Activated naive CD4-positive, alpha-beta T cell treated with anti-CD3 and anti-CD28 coated beads, Interleukin-2, amount 50 U/mL, for 72 hours (primary cell): Measurements from ENCODE around the gene KLK4. TPM values are rescaled to one million over a fixed set of nuclear protein-coding genes. Genes with fewer than 3 reads are reported as not detected.
A peak's percentile ranks its signal among the peaks of the same experiment; 100 is the strongest.
"Not testable (repeated sequence)": the region's sequence is repeated elsewhere in the genome, so short reads cannot be mapped to it uniquely, and the experiment has no call there.

Source experiments
- ATAC-seq, 2 donors: fragments of 150-1000 bp; cut with Tn5 transposase; 2 replicates each; pipeline ENCODE4 v1.10.0; 2021; ENCODE audit warnings: mild to moderate bottlenecking in 2 of 2, moderate library complexity in 2 of 2
- DNase-seq, 2 donors: peaks; one replicate each; pipeline ENCODE4 v3.0.0; 2021 to 2022; ENCODE audit warnings: low spot score in 2 of 2
- H3K27ac Mint-ChIP-seq, 2 donors: one replicate each; pipeline ENCODE4 v1.8.0; 2022; ENCODE audit warnings: mild to moderate bottlenecking in 2 of 2, mixed read lengths in 2 of 2
- H3K36me3 Mint-ChIP-seq, 2 donors: one replicate each; pipeline ENCODE4 v1.8.0; 2022; ENCODE audit warnings: mixed read lengths in 2 of 2
- H3K9me3 Mint-ChIP-seq, 2 donors: one replicate each; pipeline ENCODE4 v1.8.0; 2022; ENCODE audit warnings: mixed read lengths in 2 of 2
- total RNA-seq, 2 donors: library from RNA; stranded (reverse); gene quantifications; one replicate each; pipeline ENCODE4 v1.2.3, GENCODE V29; 2022

The KLK4 gene
- total RNA-seq, 2 donors from 2014 or later, result not detected

- peak overlapping the region in 1 of 2 donors; percentile 77 for H3K27ac Mint-ChIP-seq
- DNase-seq (peak; percentile 11 to 57), ATAC-seq (peak; percentile 96 to 99)
- H3K36me3 Mint-ChIP-seq, result peaks cover 0 to 4% of the 10 kb centered on the region in 2 donors
- H3K9me3 Mint-ChIP-seq, result peaks cover 0 to 3% of the 10 kb centered on the region in 2 donors
Observed at GRCh38 chr19:50896591-50897190, 14.5 kb downstream of the KLK4 start.

- H3K27ac Mint-ChIP-seq, result peak overlapping the region in 1 of 2 donors; percentile 77
- DNase-seq, H3K9me3 Mint-ChIP-seq, H3K36me3 Mint-ChIP-seq: not testable (repeated sequence)
- peak in 1 of 2 donors; percentile 6 for ATAC-seq
Observed at GRCh38 chr19:50896089-50896590, 15.1 kb downstream of the KLK4 start.

- ATAC-seq, result no peak
- H3K36me3 Mint-ChIP-seq, result peaks cover 0 to 4% of the 10 kb centered on the region in 2 donors
Observed at GRCh38 chr19:50894478-50895356, 16.5 kb downstream of the KLK4 start.

GRCh38 chr19:50893047-50893736 is 18.0 kb downstream of the KLK4 start:
- no peak overlapping the region for H3K27ac Mint-ChIP-seq
- ATAC-seq (no peak), DNase-seq (no peak)
- peaks cover 0 to 4% of the 10 kb centered on the region in 2 donors for H3K36me3 Mint-ChIP-seq
- peaks cover 0 to 3% of the 10 kb centered on the region in 2 donors for H3K9me3 Mint-ChIP-seq

More at GRCh38 chr19:50894478-50895356, 16.5 kb downstream of the KLK4 start:
- DNase-seq, result no peak
- Mint-ChIP-seq H3K9me3 (peaks cover 0 to 3% of the 10 kb centered on the region in 2 donors), H3K27ac (no peak overlapping the region)

GRCh38 chr19:50891253-50891625 is 20.0 kb downstream of the KLK4 start:
- ATAC-seq (no peak), DNase-seq (no peak)
- Mint-ChIP-seq H3K36me3 (peaks cover 0 to 4% of the 10 kb centered on the region in 2 donors), H3K27ac (no peak overlapping the region), H3K9me3 (peaks cover 0 to 3% of the 10 kb centered on the region in 2 donors)

GRCh38 chr19:50890422-50891252 is 20.6 kb downstream of the KLK4 start:
- ATAC-seq (peak; percentile 33 to 61), DNase-seq (no peak)
- Mint-ChIP-seq H3K27ac (no peak overlapping the region), H3K36me3 (peaks cover 0 to 4% of the 10 kb centered on the region in 2 donors), H3K9me3 (peaks cover 0 to 3% of the 10 kb centered on the region in 2 donors)

- no peak for ATAC-seq
- peaks cover 0 to 3% of the 10 kb centered on the region in 2 donors for H3K9me3 Mint-ChIP-seq
- no peak overlapping the region for H3K27ac Mint-ChIP-seq
- no peaks in the 10 kb centered on the region for H3K36me3 Mint-ChIP-seq
- no peak for DNase-seq
Observed at GRCh38 chr19:50889638-50890037, 21.6 kb downstream of the KLK4 start.

GRCh38 chr19:50882188-50882587 is 29.0 kb downstream of the KLK4 start:
- DNase-seq, result no peak
- no peak overlapping the region for H3K27ac Mint-ChIP-seq
- H3K9me3 Mint-ChIP-seq, result no peaks in the 10 kb centered on the region
- no peak for ATAC-seq
- no peaks in the 10 kb centered on the region for H3K36me3 Mint-ChIP-seq

GRCh38 chr19:50880241-50880640 is 31.0 kb downstream of the KLK4 start:
- no peak for DNase-seq
- H3K27ac Mint-ChIP-seq, result no peak overlapping the region
- H3K9me3 Mint-ChIP-seq, result no peaks in the 10 kb centered on the region
- no peaks in the 10 kb centered on the region for H3K36me3 Mint-ChIP-seq
- no peak for ATAC-seq

GRCh38 chr19:50878851-50879250 is 32.3 kb downstream of the KLK4 start:
- DNase-seq (no peak), ATAC-seq (no peak)
- Mint-ChIP-seq H3K9me3 (no peaks in the 10 kb centered on the region), H3K36me3 (no peaks in the 10 kb centered on the region), H3K27ac (no peak overlapping the region)

- Mint-ChIP-seq H3K27ac (no peak overlapping the region), H3K9me3 (no peaks in the 10 kb centered on the region), H3K36me3 (no peaks in the 10 kb centered on the region)
- DNase-seq (no peak), ATAC-seq (no peak)
Observed at GRCh38 chr19:50877338-50877737, 33.9 kb downstream of the KLK4 start.

- Mint-ChIP-seq H3K9me3 (no peaks in the 10 kb centered on the region), H3K36me3 (no peaks in the 10 kb centered on the region), H3K27ac (no peak overlapping the region)
- ATAC-seq (no peak), DNase-seq (no peak)
Observed at GRCh38 chr19:50876456-50876855, 34.7 kb downstream of the KLK4 start.

GRCh38 chr19:50875795-50876422 is 35.3 kb downstream of the KLK4 start:
- Mint-ChIP-seq H3K27ac (no peak overlapping the region), H3K36me3 (no peaks in the 10 kb centered on the region), H3K9me3 (no peaks in the 10 kb centered on the region)
- no peak for ATAC-seq
- DNase-seq, result no peak

- Mint-ChIP-seq H3K36me3 (no peaks in the 10 kb centered on the region), H3K27ac (no peak overlapping the region), H3K9me3 (no peaks in the 10 kb centered on the region)
- ATAC-seq (no peak), DNase-seq (no peak)
Observed at GRCh38 chr19:50874211-50874610, 37.0 kb downstream of the KLK4 start.

- ATAC-seq, result no peak
- DNase-seq, result peak in 1 of 2 donors; percentile 33
- Mint-ChIP-seq H3K27ac (no peak within 1 kb of the TSS), H3K36me3 (no peaks in the 10 kb centered on the region), H3K9me3 (no peaks in the 10 kb centered on the region)
Observed at GRCh38 chr19:50873056-50873455, 38.1 kb downstream of the KLK4 start, which contains the start of gene KLK2. KLK2 (plus strand) TSS chr19:50873439; CDS start chr19:50873474, 35 bp downstream.
